ENCODE measurements around the gene ATG16L2.

ATG16L2 gene

DNA sequence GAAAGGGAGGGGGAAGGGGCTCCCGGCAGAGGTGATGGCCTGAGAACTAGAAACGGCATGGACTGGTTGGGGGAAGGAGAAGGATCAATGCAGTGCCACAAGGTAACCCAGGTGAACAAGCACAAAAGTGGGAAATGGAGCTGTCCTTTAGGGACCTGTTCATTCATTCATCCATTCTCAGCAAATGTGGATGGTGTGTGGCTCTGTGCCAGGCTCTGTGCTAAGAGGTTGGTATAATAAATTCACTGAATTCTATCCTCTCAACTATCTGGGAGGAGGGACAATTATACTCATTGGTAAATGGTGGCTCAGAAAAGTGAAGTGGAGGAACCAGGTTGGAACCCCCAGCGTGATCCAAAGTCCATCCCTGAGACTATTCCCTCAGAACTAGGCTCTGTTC, 43.4 kb upstream of the ATG16L2 start:
- no peaks in the 10 kb centered on the region for H3K9me3 ChIP-seq (ENCODE audit: insufficient read depth, low read length)
- no peak overlapping the region for H3K27ac ChIP-seq (ENCODE audit: low read depth, low read length)

DNA sequence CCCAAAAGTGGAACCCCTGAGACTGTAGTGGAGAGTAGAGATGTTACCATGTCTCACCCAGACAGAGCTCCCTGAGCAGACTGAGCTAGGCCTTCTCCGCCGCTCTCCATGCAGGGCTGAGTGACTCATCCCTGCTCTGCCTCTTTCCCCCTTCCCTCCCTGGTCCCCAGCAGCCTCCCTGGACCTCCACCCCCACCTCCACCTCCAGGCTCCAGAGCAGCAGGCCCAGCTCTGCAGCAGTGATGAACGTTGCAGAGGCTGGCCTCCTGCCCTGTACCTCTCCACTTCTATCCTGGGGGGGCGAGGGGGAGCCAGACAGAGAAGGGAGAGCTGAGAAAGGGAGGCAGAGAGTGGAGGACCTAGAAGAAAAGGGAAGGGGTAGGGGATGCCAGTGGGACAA, 42.7 kb upstream of the ATG16L2 start:
- no peak overlapping the region for H3K4me2 ChIP-seq (ENCODE audit: low read depth, low read length, poor library complexity, severe bottlenecking)
- no peak overlapping the region for H3K27ac ChIP-seq (ENCODE audit: low read depth, low read length)
- H3K79me2 ChIP-seq (ENCODE audit: insufficient read depth, low read length), result no peaks in the 10 kb centered on the region

More for the DNA sequence above, 43.4 kb upstream of the ATG16L2 start:
- H3K4me3 ChIP-seq (ENCODE audit: insufficient read depth, low read length, poor library complexity, severe bottlenecking), result no peak overlapping the region
- no peaks in the 10 kb centered on the region for H3F3A ChIP-seq (ENCODE audit: insufficient read depth)
- no peak overlapping the region for H3K4me2 ChIP-seq (ENCODE audit: low read depth, low read length, poor library complexity, severe bottlenecking)
- H3K9ac ChIP-seq (ENCODE audit: low read length), result no peak overlapping the region
- H3K36me3 ChIP-seq (ENCODE audit: low read length), result no peaks in the 10 kb centered on the region
- H3K79me2 ChIP-seq (ENCODE audit: insufficient read depth, low read length), result no peaks in the 10 kb centered on the region
- no peaks in the 10 kb centered on the region for H3K9me2 ChIP-seq (replicated peaks; ENCODE audit: insufficient read depth, low read length)
- no peak overlapping the region for H2AFZ ChIP-seq (ENCODE audit: low read depth, low read length, severe bottlenecking)
- no peak for TF ChIP-seq EZH2phosphoT487 (conservative IDR thresholded peaks at IDR 0.05; ENCODE audit: low read length)
- TF ChIP-seq, protein P1, sequence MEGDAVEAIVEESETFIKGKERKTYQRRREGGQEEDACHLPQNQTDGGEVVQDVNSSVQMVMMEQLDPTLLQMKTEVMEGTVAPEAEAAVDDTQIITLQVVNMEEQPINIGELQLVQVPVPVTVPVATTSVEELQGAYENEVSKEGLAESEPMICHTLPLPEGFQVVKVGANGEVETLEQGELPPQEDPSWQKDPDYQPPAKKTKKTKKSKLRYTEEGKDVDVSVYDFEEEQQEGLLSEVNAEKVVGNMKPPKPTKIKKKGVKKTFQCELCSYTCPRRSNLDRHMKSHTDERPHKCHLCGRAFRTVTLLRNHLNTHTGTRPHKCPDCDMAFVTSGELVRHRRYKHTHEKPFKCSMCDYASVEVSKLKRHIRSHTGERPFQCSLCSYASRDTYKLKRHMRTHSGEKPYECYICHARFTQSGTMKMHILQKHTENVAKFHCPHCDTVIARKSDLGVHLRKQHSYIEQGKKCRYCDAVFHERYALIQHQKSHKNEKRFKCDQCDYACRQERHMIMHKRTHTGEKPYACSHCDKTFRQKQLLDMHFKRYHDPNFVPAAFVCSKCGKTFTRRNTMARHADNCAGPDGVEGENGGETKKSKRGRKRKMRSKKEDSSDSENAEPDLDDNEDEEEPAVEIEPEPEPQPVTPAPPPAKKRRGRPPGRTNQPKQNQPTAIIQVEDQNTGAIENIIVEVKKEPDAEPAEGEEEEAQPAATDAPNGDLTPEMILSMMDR (IDR thresholded peaks at IDR 0.05; ENCODE audit: insufficient read depth, low read length, poor library complexity, severe bottlenecking), result no peak
- H4K20me1 ChIP-seq (ENCODE audit: low read depth, low read length), result no peaks in the 10 kb centered on the region
- H3K27me3 ChIP-seq (ENCODE audit: low read length), result no peaks in the 10 kb centered on the region

DNA sequence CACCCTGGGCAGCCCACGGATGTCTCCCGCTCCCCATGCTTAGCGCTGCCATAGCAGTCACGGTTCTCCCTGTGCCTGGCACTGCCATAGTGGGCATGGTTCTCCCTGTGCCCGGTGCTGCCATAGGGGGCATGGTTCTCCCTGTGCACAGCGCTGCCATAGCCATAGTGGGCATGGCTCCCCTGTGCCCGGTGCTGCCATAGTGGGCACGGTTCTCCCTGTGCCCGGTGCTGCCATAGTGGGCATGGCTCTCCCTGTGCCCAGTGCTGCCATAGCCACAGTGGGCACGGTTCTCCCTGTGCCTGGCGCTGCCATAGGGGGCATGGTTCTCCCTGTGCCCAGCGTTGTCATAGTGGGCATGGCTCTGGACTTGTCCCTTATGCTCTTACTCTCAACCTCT, 42.2 kb upstream of the ATG16L2 start:
- Histone ChIP-seq H3K9me3 (ENCODE audit: insufficient read depth, low read length) (no peaks in the 10 kb centered on the region), H3K9ac (ENCODE audit: low read length) (no peak overlapping the region), H4K20me1 (ENCODE audit: low read depth, low read length) (no peaks in the 10 kb centered on the region), H3K79me2 (ENCODE audit: insufficient read depth, low read length) (no peaks in the 10 kb centered on the region), H3K36me3 (ENCODE audit: low read length) (no peaks in the 10 kb centered on the region), H3K9me2 (replicated peaks; ENCODE audit: insufficient read depth, low read length) (no peaks in the 10 kb centered on the region), H3K4me3 (ENCODE audit: insufficient read depth, low read length, poor library complexity, severe bottlenecking) (no peak overlapping the region), H3F3A (ENCODE audit: insufficient read depth) (no peaks in the 10 kb centered on the region), H3K27ac (ENCODE audit: low read depth, low read length) (no peak overlapping the region), H3K4me2 (ENCODE audit: low read depth, low read length, poor library complexity, severe bottlenecking) (no peak overlapping the region), H2AFZ (ENCODE audit: low read depth, low read length, severe bottlenecking) (no peak overlapping the region), H3K27me3 (ENCODE audit: low read length) (no peaks in the 10 kb centered on the region)
- TF ChIP-seq EZH2phosphoT487 (conservative IDR thresholded peaks at IDR 0.05; ENCODE audit: low read length), result no peak
- TF ChIP-seq, protein P1 (IDR thresholded peaks at IDR 0.05; ENCODE audit: insufficient read depth, low read length, poor library complexity, severe bottlenecking), result no peak

More for the DNA sequence above, 42.7 kb upstream of the ATG16L2 start:
- no peaks in the 10 kb centered on the region for H3K27me3 ChIP-seq (ENCODE audit: low read length)
- no peaks in the 10 kb centered on the region for H3K9me3 ChIP-seq (ENCODE audit: insufficient read depth, low read length)
- H3K36me3 ChIP-seq (ENCODE audit: low read length), result no peaks in the 10 kb centered on the region
- H3K4me3 ChIP-seq (ENCODE audit: insufficient read depth, low read length, poor library complexity, severe bottlenecking), result no peak overlapping the region
- no peak overlapping the region for H2AFZ ChIP-seq (ENCODE audit: low read depth, low read length, severe bottlenecking)
- H4K20me1 ChIP-seq (ENCODE audit: low read depth, low read length), result no peaks in the 10 kb centered on the region
- no peak for TF ChIP-seq EZH2phosphoT487 (conservative IDR thresholded peaks at IDR 0.05; ENCODE audit: low read length)
- TF ChIP-seq, protein P1 (IDR thresholded peaks at IDR 0.05; ENCODE audit: insufficient read depth, low read length, poor library complexity, severe bottlenecking), result no peak
- no peak overlapping the region for H3K9ac ChIP-seq (ENCODE audit: low read length)
- no peaks in the 10 kb centered on the region for H3K9me2 ChIP-seq (replicated peaks; ENCODE audit: insufficient read depth, low read length)
- no peaks in the 10 kb centered on the region for H3F3A ChIP-seq (ENCODE audit: insufficient read depth)
